Common myeloid progenitor, CD34-positive (primary cell): Measurements from ENCODE around the gene C1QC.

Experiments
- CTCF ChIA-PET: fragments of 350-600 bp; sonication (Branson Sonifier 250); formaldehyde crosslinking; loops from one replicate; lab custom pipeline; 2021; ENCODE audit warnings: antibody characterized with exemption; lab: Charles Lee
- POLR2A ChIA-PET: fragments of 350-600 bp; sonication (Branson Sonifier 250); formaldehyde crosslinking; loops from one replicate; lab custom pipeline; 2021; ENCODE audit warnings: antibody characterized with exemption; lab: Charles Lee
- DNase-seq, 3 donors: peaks; one replicate each; pipeline versions ENCODE4 v3.0.0 to v3.0.0-alpha.2; 2013
- H3K27ac ChIP-seq, 2 experiments: 1 replicate in 1 of 2; 2 replicates in 1 of 2; pipeline ENCODE4 v1.7.0; 2013; ENCODE audit warnings: inconsistent platforms in 2 of 2, low read length in 2 of 2, mild to moderate bottlenecking in 2 of 2, low read depth in 1 of 2, moderate library complexity in 1 of 2; ENCODE audit not compliant: severe bottlenecking in 2 of 2, insufficient read depth in 1 of 2, poor library complexity in 1 of 2
- H3K27me3 ChIP-seq, 5 experiments: replicated peaks in 2 of 5; 1 replicate in 3 of 5; 2 replicates in 2 of 5; pipeline versions ENCODE4 v1.6.1 to v1.7.0; 2013; ENCODE audit warnings: low read length in 4 of 5, mild to moderate bottlenecking in 2 of 5, moderate library complexity in 2 of 5, inconsistent platforms in 1 of 5; ENCODE audit not compliant: insufficient read depth in 5 of 5, control insufficient read depth in 4 of 5
- H3K36me3 ChIP-seq, 4 experiments: 1 replicate in 2 of 4; 2 replicates in 2 of 4; pipeline versions ENCODE4 v1.6.1 to v1.7.0; 2013; ENCODE audit warnings: low read length in 3 of 4, control low read depth in 1 of 4, mild to moderate bottlenecking in 1 of 4; ENCODE audit not compliant: control insufficient read depth in 4 of 4, insufficient read depth in 4 of 4
- H3K4me1 ChIP-seq, 4 experiments: 1 replicate in 3 of 4; 2 replicates in 1 of 4; pipeline versions ENCODE4 v1.6.1 to v1.7.1; 2013; ENCODE audit warnings: low read length in 3 of 4, mild to moderate bottlenecking in 3 of 4, control low read depth in 1 of 4, inconsistent platforms in 1 of 4, moderate library complexity in 1 of 4; ENCODE audit not compliant: control insufficient read depth in 4 of 4, insufficient read depth in 4 of 4; ENCODE audit errors: control extremely low read depth in 1 of 4
- H3K4me3 ChIP-seq, 7 experiments: 1 replicate in 4 of 7; 2 replicates in 3 of 7; pipeline versions ENCODE4 v1.5.1 to v1.7.0; 2013; ENCODE audit warnings: mild to moderate bottlenecking in 7 of 7, low read length in 6 of 7, moderate library complexity in 6 of 7, inconsistent platforms in 2 of 7, low read depth in 2 of 7, control low read depth in 1 of 7; ENCODE audit not compliant: insufficient read depth in 4 of 7, control insufficient read depth in 1 of 7; ENCODE audit errors: extremely low read depth in 1 of 7
- H3K9me3 ChIP-seq, 5 experiments: 1 replicate in 4 of 5; 2 replicates in 1 of 5; pipeline versions ENCODE4 v1.6.1 to v1.7.1; 2013; ENCODE audit warnings: low read length in 4 of 5, mild to moderate bottlenecking in 2 of 5, inconsistent platforms in 1 of 5, low read depth in 1 of 5, moderate library complexity in 1 of 5; ENCODE audit not compliant: control insufficient read depth in 4 of 5, insufficient read depth in 2 of 5; ENCODE audit errors: control extremely low read depth in 1 of 5
- WGBS: methylation state at CpG from one replicate; pipeline ENCODE4 v1.1.5; 2013; ENCODE audit not compliant: insufficient coverage; 5-methylcytosine and 5-hydroxymethylcytosine counted together

C1QC gene

GRCh38 chr1:22619252-22619651 is 24.2 kb upstream of the C1QC start:
- Histone ChIP-seq H3K27me3 (peaks cover 0 to 76% (median 7%) of the 10 kb centered on the region in 5 experiments), H3K27ac (no peak overlapping the region), H3K4me3 (no peak overlapping the region), H3K4me1 (no peaks in the 10 kb centered on the region), H3K36me3 (no peaks in the 10 kb centered on the region), H3K9me3 (no peaks in the 10 kb centered on the region)
- ChIA-PET POLR2A (no interaction called here), CTCF (no interaction called here)
- peak in 2 of 3 donors; percentile 34 to 46 for DNase-seq
- WGBS, result 64% methylated on average over 4 of the region's 7 CpGs

- CTCF ChIA-PET, result no interaction called here
- H3K36me3 ChIP-seq, result no peaks in the 10 kb centered on the region
- no peaks in the 10 kb centered on the region for H3K9me3 ChIP-seq
- no peaks in the 10 kb centered on the region for H3K4me1 ChIP-seq
- no peak overlapping the region for H3K27ac ChIP-seq
- H3K27me3 ChIP-seq, result peaks cover 0 to 73% (median 7%) of the 10 kb centered on the region in 5 experiments
- 58% methylated on average over 10 of the region's 12 CpGs for WGBS
- no peak for DNase-seq
- POLR2A ChIA-PET, result no interaction called here
- H3K4me3 ChIP-seq, result no peak overlapping the region
Measured at GRCh38 chr1:22619798-22620197, 23.6 kb upstream of the C1QC start.

DNA sequence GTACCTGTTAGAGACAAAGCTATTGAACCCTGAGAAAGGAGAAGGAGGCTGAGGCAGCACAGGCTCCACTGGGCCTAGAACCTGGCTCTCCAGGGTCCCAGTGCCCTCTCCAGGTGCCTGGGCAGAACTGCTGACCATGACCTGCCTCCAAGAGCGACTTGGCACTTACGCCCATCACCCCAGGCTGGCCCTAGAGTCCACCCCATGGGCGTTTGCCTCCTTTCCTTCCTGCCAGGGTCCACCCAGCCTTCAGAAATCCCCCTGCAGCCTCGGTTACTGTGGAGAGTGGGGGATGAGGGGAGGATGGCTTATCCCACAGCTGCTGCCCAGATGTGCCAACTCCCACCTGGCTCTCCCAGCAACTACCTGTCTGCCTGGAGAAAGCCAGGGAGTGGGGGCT is 21.7 kb upstream of the C1QC start:
- no peaks in the 10 kb centered on the region for H3K4me1 ChIP-seq
- CTCF ChIA-PET, result no interaction called here
- POLR2A ChIA-PET, result no interaction called here
- H3K4me3 ChIP-seq, result no peak overlapping the region
- DNase-seq, result no peak
- peaks cover 0 to 2% (median 0%) of the 10 kb centered on the region in 5 experiments for H3K9me3 ChIP-seq
- peaks cover 0 to 77% (median 10%) of the 10 kb centered on the region in 5 experiments for H3K27me3 ChIP-seq
- no CpG with 5 or more reads among the region's 4 CpGs for WGBS
- H3K36me3 ChIP-seq, result no peaks in the 10 kb centered on the region
- no peak overlapping the region for H3K27ac ChIP-seq

GRCh38 chr1:22625262-22625925 is 18.0 kb upstream of the C1QC start:
- ChIA-PET CTCF (interaction anchor here (0.9 kb wide), 1 partner anchor 17 kb away, joined by 4 read pairs; no protein-coding TSS in a partner anchor), POLR2A (no interaction called here)
- peak in 2 of 3 donors; percentile 8 to 10 for DNase-seq
- WGBS, result 40% methylated on average over 9 of the region's 9 CpGs
- Histone ChIP-seq H3K27me3 (peaks cover 0 to 75% (median 9%) of the 10 kb centered on the region in 5 experiments), H3K4me3 (no peak overlapping the region), H3K9me3 (peaks cover 0 to 2% (median 0%) of the 10 kb centered on the region in 5 experiments), H3K4me1 (no peaks in the 10 kb centered on the region), H3K27ac (no peak overlapping the region), H3K36me3 (no peaks in the 10 kb centered on the region)

GRCh38 chr1:22626237-22627157 is 16.9 kb upstream of the C1QC start:
- WGBS, result 26% methylated on average over 18 of the region's 20 CpGs
- H3K4me1 ChIP-seq, result no peaks in the 10 kb centered on the region
- POLR2A ChIA-PET, result no interaction called here
- no peaks in the 10 kb centered on the region for H3K36me3 ChIP-seq
- H3K4me3 ChIP-seq, result no peak overlapping the region
- DNase-seq, result no peak
- peaks cover 0 to 80% (median 9%) of the 10 kb centered on the region in 5 experiments for H3K27me3 ChIP-seq
- H3K9me3 ChIP-seq, result peaks cover 0 to 2% (median 0%) of the 10 kb centered on the region in 5 experiments
- CTCF ChIA-PET, result interaction anchor here (0.9 kb wide), 1 partner anchor 16 kb away, joined by 4 read pairs; no protein-coding TSS in a partner anchor
- no peak overlapping the region for H3K27ac ChIP-seq

DNA sequence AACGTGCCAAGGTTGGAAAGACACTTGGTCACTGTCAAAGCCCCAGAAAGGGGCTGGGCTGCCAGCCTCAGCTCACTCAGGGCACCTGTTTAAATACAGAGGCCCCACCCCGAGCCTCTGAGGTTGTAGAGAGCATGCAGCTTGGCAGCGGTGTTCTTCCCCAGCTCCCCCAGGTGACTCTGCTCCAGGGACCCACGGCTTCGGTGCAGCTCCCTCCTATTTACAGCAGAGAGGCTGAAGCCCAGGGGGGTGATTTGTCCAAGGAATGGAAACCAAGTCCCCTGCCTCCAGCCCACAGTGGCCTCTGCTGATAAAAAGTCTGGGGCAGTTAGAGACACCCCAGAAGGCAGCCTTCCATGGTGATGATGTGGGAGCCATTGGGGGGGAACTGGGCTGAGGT is 16.1 kb upstream of the C1QC start:
- WGBS, result 73% methylated on average over 5 of the region's 5 CpGs
- no peak for DNase-seq
- Histone ChIP-seq H3K36me3 (no peaks in the 10 kb centered on the region), H3K4me1 (no peaks in the 10 kb centered on the region), H3K27me3 (peaks cover 0 to 78% (median 12%) of the 10 kb centered on the region in 5 experiments), H3K4me3 (no peak overlapping the region), H3K9me3 (peaks cover 0 to 2% (median 0%) of the 10 kb centered on the region in 5 experiments), H3K27ac (no peak overlapping the region)
- ChIA-PET CTCF (interaction anchor here (0.6 kb wide), 2 partner anchors 13 to 224 kb away, joined by 3 to 4 read pairs; no protein-coding TSS in a partner anchor), POLR2A (no interaction called here)
